NK-92 (cell line): ENCODE results near the gene LTB.

ENCODE experiments used
- DNase-seq: peaks from one replicate; lab custom pipeline; 2025; ENCODE audit not compliant: unreplicated experiment; lab: John Stamatoyannopoulos, UW

Gene LTB, protein sequence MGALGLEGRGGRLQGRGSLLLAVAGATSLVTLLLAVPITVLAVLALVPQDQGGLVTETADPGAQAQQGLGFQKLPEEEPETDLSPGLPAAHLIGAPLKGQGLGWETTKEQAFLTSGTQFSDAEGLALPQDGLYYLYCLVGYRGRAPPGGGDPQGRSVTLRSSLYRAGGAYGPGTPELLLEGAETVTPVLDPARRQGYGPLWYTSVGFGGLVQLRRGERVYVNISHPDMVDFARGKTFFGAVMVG

GRCh38 chr6:31582230-31582643, at the start of gene LTB:
LTB (minus strand) TSS chr6:31582424; CDS start chr6:31582417, 7 bp downstream.
- no peak for DNase-seq

DNA sequence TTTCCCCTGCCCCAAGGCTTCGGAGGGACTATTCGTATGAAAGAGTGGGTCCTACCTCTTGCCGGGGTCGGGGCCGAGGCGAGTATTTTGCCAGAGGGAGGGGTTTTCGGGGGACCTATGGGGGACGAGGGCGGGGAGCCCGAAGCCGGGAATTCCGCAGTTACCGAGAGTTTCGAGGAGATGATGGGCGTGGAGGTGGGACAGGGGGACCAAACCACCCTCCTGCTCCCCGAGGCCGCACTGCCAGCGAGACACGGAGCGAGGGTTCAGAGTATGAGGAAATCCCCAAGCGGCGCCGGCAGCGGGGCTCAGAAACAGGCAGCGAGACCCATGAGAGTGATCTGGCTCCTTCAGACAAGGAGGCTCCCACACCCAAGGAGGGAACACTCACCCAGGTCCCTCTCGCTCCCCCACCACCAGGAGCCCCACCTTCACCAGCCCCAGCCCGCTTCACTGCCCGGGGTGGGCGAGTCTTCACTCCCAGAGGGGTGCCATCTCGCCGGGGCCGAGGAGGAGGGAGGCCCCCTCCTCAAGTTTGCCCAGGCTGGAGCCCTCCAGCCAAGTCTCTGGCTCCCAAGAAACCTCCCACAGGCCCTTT, 49.6 kb upstream of the LTB start:
- no peak for DNase-seq

GRCh38 chr6:31631209-31631608, 49.0 kb upstream of the LTB start:
- DNase-seq: no peak

DNA sequence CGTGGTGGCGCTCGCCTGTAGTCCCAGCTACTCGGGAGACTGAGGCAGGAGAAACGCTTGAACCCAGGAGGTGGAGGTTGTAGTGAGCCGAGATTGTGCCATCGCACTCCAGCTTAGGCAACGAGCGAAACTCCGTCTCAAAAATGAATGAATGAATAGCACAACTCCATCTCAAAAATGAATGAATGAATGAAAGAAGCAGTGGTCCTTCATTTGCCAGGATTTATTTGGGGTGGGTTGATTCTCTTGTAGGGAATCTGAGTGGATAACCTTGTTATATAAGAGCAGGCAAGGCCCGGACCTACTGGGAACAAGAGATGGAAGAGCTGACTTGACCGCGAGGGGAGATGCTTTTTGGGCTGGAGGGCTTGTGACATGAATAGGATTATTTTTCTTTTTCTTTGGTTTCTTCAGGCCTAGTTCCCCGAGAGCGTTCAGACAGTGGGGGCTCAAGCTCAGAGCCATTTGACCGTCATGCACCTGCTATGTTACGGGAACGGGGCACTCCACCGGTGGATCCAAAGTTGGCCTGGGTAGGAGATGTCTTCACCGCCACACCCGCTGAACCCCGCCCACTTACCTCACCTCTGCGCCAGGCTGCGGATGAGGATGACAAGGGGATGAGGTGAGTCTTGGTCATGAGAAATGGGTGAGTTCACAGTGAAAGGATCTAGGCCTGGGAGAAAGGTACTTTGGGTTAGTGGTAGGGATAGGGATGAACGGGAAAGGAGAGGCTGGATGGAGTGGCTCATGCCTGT, 48.1 kb upstream of the LTB start:
- DNase-seq: no peak

- DNase-seq: no peak
Measured at GRCh38 chr6:31629014-31629413, 46.8 kb upstream of the LTB start.

DNA sequence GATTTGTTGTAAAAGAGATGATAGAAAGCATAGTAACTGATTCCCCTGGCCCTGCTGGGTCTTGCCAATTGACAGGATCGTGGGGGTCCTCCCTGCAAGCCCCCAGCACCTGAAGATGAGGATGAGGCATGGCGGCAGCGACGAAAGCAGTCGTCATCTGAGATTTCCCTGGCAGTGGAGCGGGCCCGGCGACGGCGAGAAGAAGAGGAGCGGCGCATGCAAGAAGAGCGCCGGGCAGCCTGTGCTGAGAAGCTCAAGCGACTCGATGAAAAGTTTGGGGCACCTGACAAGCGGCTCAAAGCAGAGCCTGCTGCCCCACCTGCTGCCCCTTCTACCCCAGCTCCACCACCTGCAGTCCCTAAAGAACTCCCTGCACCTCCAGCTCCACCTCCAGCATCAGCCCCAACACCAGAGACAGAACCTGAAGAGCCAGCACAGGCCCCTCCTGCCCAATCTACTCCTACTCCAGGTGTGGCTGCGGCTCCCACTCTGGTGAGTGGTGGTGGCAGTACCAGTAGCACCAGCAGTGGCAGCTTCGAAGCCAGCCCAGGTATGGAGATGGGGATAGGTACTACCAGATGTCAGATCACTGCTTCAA, 45.6 kb upstream of the LTB start:
- no peak for DNase-seq

- DNase-seq: no peak
Measured at GRCh38 chr6:31626952-31627351, 44.7 kb upstream of the LTB start.

GRCh38 chr6:31624070-31624469, 41.8 kb upstream of the LTB start:
- DNase-seq: no peak

- DNase-seq: no peak
Measured at GRCh38 chr6:31622684-31623091, 40.5 kb upstream of the LTB start.

DNA sequence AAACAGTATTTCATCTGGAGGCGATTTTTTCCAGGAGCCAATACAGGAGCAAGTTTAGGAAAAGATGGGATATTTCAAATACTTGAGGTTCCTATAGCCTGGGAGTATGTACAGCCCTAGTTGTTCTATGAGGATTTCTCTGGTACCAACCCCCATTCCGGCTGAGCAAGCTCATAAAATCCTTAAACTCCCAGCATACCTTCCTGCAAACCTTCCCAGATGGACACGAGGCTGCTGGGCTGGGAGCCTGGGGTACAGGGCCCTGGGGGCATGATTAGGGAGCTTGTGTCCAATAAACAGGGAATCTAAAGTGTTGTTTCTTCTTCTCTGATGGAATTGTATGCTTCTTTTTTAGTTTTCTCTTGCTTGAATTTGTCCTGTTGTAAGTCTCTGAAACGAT, 39.8 kb upstream of the LTB start:
- no peak for DNase-seq

GRCh38 chr6:31621320-31621939, 39.2 kb upstream of the LTB start:
- DNase-seq: no peak

GRCh38 chr6:31620586-31621319, 38.5 kb upstream of the LTB start, which contains the start of gene PRRC2A:
PRRC2A (plus strand) TSS chr6:31620715; CDS start chr6:31622790, 2,075 bp downstream.
- DNase-seq: no peak

DNA sequence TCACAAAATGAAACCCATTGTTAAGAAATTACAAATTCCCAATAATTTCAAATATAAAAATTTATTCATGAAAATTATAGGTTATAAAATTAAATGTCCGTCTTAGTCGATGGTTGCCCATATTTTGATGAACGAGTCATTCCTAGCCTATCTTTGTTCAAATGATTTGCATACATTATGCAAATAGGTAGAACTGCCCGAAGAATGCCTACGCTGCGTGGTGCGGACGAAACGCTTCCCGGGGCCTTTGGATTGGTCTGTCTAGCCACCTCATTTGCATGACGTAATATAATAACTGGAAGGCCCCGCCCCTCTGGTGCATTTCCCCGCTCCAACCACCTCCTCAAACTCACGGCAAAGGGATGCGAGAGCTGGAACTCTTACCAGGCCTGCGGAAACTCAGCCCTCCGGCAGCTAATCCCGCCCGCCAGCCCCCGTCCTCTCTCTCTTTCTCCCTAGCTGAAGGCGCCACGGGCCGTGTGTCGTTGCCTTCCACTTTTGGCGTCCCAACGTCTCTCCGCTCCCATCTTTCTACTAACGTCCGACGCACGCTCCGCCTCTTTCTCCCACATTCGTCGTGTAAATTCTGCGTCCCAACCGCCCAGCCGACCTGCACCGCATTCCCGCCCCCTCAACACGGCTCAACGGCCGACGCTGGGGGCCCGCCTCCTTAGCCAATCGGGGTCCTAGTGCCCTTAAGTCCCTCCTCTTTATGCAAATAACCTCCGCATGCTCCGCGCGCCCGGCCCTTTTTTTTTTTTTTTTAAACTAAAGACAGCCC, 37.8 kb upstream of the LTB start:
- peak; percentile 99 for DNase-seq

DNA sequence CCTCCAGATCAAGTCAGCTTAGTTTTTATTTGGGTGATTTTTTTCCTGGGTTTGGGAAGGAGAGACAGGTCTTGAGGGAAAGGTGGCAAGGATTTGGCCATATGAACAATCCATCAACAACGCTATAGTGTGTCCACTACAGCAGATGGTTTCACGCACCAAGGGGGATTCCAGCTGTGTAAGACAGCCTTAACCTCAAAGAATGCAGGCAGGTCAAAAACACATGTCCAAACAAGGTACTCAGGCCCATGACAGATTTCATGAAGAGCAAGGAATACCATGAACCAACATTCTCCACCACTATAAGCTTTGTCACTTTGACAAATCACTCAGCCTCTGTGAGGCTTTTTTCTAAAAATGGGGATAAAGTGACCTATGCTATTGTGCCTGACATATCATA, 34.8 kb upstream of the LTB start:
- no peak for DNase-seq

- DNase-seq: no peak
Measured at GRCh38 chr6:31615748-31616147, 33.5 kb upstream of the LTB start.

- DNase-seq: no peak
Measured at GRCh38 chr6:31614684-31615578, 32.7 kb upstream of the LTB start, which contains the start of gene AIF1. AIF1 (plus strand) TSS chr6:31615234; CDS start chr6:31615330, 96 bp downstream.

- DNase-seq: no peak
Measured at GRCh38 chr6:31614075-31614619, 31.9 kb upstream of the LTB start.

- DNase-seq: no peak
Measured at GRCh38 chr6:31610968-31611367, 28.7 kb upstream of the LTB start.
